Measurements from ENCODE around the gene MTA2. TPM values are rescaled to one million over a fixed set of nuclear protein-coding genes. Genes with fewer than 3 reads are reported as not detected.

The MTA2 gene
- total RNA-seq, 1 experiment from 2014 or later = 135 TPM

- intact Hi-C loops (cut with micrococcal nuclease; ENCODE audit: unreplicated experiment) = no loop called here
- ChIA-PET POLR2A (interaction anchor here (1.3 kb wide), 1 partner anchor 12 kb away, joined by 3 read pairs; the partner anchor contains the start of gene TUT1), CTCF (no interaction called here)
- peaks cover 3% of the 10 kb centered on the region; the same call in 1 of the 2 replicates for H3K36me3 ChIP-seq (ENCODE audit: control insufficient read depth, insufficient read depth, low read length)
- no TSS peak for BruUV-seq (replicated peaks)
- Mint-ChIP-seq H3K9me3 (ENCODE audit: unreplicated experiment) (no peaks in the 10 kb centered on the region), H3K36me3 (ENCODE audit: insufficient read depth, unreplicated experiment) (peaks cover 74% of the 10 kb centered on the region), H3K27ac (ENCODE audit: unreplicated experiment) (no peak overlapping the region), H3K27me3 (ENCODE audit: insufficient read depth, unreplicated experiment) (no peaks in the 10 kb centered on the region), H3K4me3 (ENCODE audit: unreplicated experiment) (no peak overlapping the region), H3K4me1 (ENCODE audit: low read depth, unreplicated experiment) (peaks cover 38% of the 10 kb centered on the region)
- H3K9me3 ChIP-seq = no peaks in the 10 kb centered on the region
- TF ChIP-seq CTCF (IDR thresholded peaks at IDR 0.05; ENCODE audit: insufficient read depth in 1 of 2, low read depth in 1 of 2, low read length in 1 of 2, severe bottlenecking in 1 of 2, unreplicated experiment in 1 of 2) = no peak
- H3K27me3 ChIP-seq (replicated peaks; ENCODE audit: control insufficient read depth, insufficient read depth, low read length) = no peaks in the 10 kb centered on the region
- H3K4me1 ChIP-seq = peaks cover 7% of the 10 kb centered on the region; the same call in 1 of the 2 replicates
- H3K4me3 ChIP-seq (ENCODE audit: low read depth, low read length) = no peak overlapping the region
- no peak for DNase-seq
Measured at GRCh38 chr11:62579252-62579651, 22.4 kb downstream of the MTA2 start.

GRCh38 chr11:62578541-62578940, 23.1 kb downstream of the MTA2 start:
- TF ChIP-seq CTCF (IDR thresholded peaks at IDR 0.05; ENCODE audit: insufficient read depth in 1 of 2, low read depth in 1 of 2, low read length in 1 of 2, severe bottlenecking in 1 of 2, unreplicated experiment in 1 of 2) = no peak
- H3K4me1 Mint-ChIP-seq (ENCODE audit: low read depth, unreplicated experiment) = peaks cover 38% of the 10 kb centered on the region
- H3K36me3 Mint-ChIP-seq (ENCODE audit: insufficient read depth, unreplicated experiment) = peaks cover 74% of the 10 kb centered on the region
- H3K27me3 ChIP-seq (replicated peaks; ENCODE audit: control insufficient read depth, insufficient read depth, low read length) = no peaks in the 10 kb centered on the region
- H3K27ac Mint-ChIP-seq (ENCODE audit: unreplicated experiment) = peak overlapping the region; percentile 27
- H3K36me3 ChIP-seq (ENCODE audit: control insufficient read depth, insufficient read depth, low read length) = peaks cover 3% of the 10 kb centered on the region; the same call in 1 of the 2 replicates
- no peaks in the 10 kb centered on the region for H3K9me3 Mint-ChIP-seq (ENCODE audit: unreplicated experiment)
- CTCF ChIA-PET = no interaction called here
- H3K4me3 Mint-ChIP-seq (ENCODE audit: unreplicated experiment) = no peak overlapping the region
- intact Hi-C loops (cut with micrococcal nuclease; ENCODE audit: unreplicated experiment) = no loop called here
- peaks cover 7% of the 10 kb centered on the region; the same call in 1 of the 2 replicates for H3K4me1 ChIP-seq
- no peaks in the 10 kb centered on the region for H3K9me3 ChIP-seq
- BruUV-seq (replicated peaks) = no TSS peak
- POLR2A ChIA-PET = interaction anchor here (0.6 to 1.3 kb wide), 3 partner anchors 9 to 122 kb away, joined by 3 to 4 read pairs (median 3); partner anchors contain the start of gene TUT1
- no peak overlapping the region for H3K4me3 ChIP-seq (ENCODE audit: low read depth, low read length)
- no peaks in the 10 kb centered on the region for H3K27me3 Mint-ChIP-seq (ENCODE audit: insufficient read depth, unreplicated experiment)
- no peak for DNase-seq

GRCh38 chr11:62577046-62577714, 24.5 kb downstream of the MTA2 start:
- DNase-seq = no peak
- H3K36me3 Mint-ChIP-seq (ENCODE audit: insufficient read depth, unreplicated experiment) = peaks cover 84% of the 10 kb centered on the region
- POLR2A ChIA-PET = interaction anchor here (0.5 to 0.6 kb wide), 2 partner anchors 610 to 1065 kb away, joined by 3 read pairs; partner anchors contain the start of gene FTH1
- Histone ChIP-seq H3K4me1 (peaks cover 12% of the 10 kb centered on the region), H3K4me3 (ENCODE audit: low read depth, low read length) (no peak overlapping the region), H3K9me3 (no peaks in the 10 kb centered on the region), H3K36me3 (ENCODE audit: control insufficient read depth, insufficient read depth, low read length) (peaks cover 3% of the 10 kb centered on the region; the same call in 1 of the 2 replicates), H3K27me3 (replicated peaks; ENCODE audit: control insufficient read depth, insufficient read depth, low read length) (no peaks in the 10 kb centered on the region)
- intact Hi-C loops (cut with micrococcal nuclease; ENCODE audit: unreplicated experiment) = no loop called here
- H3K9me3 Mint-ChIP-seq (ENCODE audit: unreplicated experiment) = no peaks in the 10 kb centered on the region
- no peak for TF ChIP-seq CTCF (IDR thresholded peaks at IDR 0.05; ENCODE audit: insufficient read depth in 1 of 2, low read depth in 1 of 2, low read length in 1 of 2, severe bottlenecking in 1 of 2, unreplicated experiment in 1 of 2)
- peaks cover 49% of the 10 kb centered on the region for H3K4me1 Mint-ChIP-seq (ENCODE audit: low read depth, unreplicated experiment)
- no TSS peak for BruUV-seq (replicated peaks)
- H3K27ac Mint-ChIP-seq (ENCODE audit: unreplicated experiment) = no peak overlapping the region
- H3K4me3 Mint-ChIP-seq (ENCODE audit: unreplicated experiment) = peak overlapping the region; percentile 24
- CTCF ChIA-PET = no interaction called here
- H3K27me3 Mint-ChIP-seq (ENCODE audit: insufficient read depth, unreplicated experiment) = no peaks in the 10 kb centered on the region

Data from Caco-2 (cell line).